Measurements from ENCODE around the gene TBXAS1.

- TF ChIP-seq CTCF (IDR thresholded peaks at IDR 0.05) (no peak), PRDM15 (CRISPR knock-in tag; IDR thresholded peaks at IDR 0.05) (no peak), ZNF423 (CRISPR knock-in tag; IDR thresholded peaks at IDR 0.05) (no peak), ZNF121 (CRISPR knock-in tag; IDR thresholded peaks at IDR 0.05) (no peak), USF2 (CRISPR knock-in tag; IDR thresholded peaks at IDR 0.05) (no peak), MAX (CRISPR knock-in tag; IDR thresholded peaks at IDR 0.05) (no peak), ATF1 (CRISPR knock-in tag; IDR thresholded peaks at IDR 0.05) (no peak), GABPB1 (CRISPR knock-in tag; IDR thresholded peaks at IDR 0.05) (no peak), NFE2L1 (CRISPR knock-in tag; IDR thresholded peaks at IDR 0.05) (no peak), ZNF416 (CRISPR knock-in tag; IDR thresholded peaks at IDR 0.05) (no peak), ZNF219 (CRISPR knock-in tag; IDR thresholded peaks at IDR 0.05; ENCODE audit: borderline replicate concordance) (no peak)
Observed at GRCh38 chr7:139917851-139918250, 88.8 kb downstream of the TBXAS1 start.

Measured in WTC11 (cell line).